Measurements from ENCODE around the gene PGS1.
"Not testable (repeated sequence)": the region's sequence is repeated elsewhere in the genome, so short reads cannot be mapped to it uniquely, and the experiment has no call there.

The PGS1 gene

GRCh38 chr17:78449983-78450595 is 71.6 kb downstream of the PGS1 start:
- no peak for DNase-seq

DNA sequence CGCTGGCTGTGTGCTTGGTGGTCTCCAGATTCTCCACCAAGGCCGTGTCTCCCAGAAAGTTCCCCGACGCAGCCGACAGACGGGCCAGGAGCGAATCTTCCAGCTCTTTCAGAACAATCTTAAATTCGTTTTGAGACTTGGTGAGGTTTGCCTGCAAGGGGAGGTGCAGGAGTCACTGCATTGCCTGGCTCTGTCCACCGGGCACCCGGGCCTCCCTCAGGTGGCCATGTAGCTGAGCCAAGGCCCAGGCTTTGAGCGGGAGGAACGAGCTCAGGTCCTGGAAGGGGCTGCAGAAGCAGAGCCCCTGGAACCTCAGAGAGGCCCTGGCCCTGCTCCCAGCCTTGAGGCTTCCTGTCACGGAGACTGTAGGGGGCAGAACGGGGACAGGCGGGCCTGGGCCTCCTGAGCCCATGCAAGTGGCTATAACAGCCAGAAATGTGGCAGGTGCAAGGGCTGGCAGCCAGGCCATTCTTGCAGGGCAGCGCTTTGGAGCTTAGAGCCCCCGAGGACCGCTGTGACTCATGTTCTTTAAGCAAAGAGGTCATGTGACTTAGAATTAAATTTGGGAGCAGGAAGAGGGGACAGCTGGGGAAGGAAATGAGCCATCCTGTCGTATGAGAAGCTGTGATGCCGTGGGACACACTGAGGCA is 72.4 kb downstream of the PGS1 start:
- no peak for DNase-seq

GRCh38 chr17:78451753-78452152 is 73.3 kb downstream of the PGS1 start:
- no peak for DNase-seq

GRCh38 chr17:78454346-78454745 is 75.9 kb downstream of the PGS1 start:
- no peak for DNase-seq

GRCh38 chr17:78458091-78458490 is 79.6 kb downstream of the PGS1 start:
- DNase-seq = no peak

DNA sequence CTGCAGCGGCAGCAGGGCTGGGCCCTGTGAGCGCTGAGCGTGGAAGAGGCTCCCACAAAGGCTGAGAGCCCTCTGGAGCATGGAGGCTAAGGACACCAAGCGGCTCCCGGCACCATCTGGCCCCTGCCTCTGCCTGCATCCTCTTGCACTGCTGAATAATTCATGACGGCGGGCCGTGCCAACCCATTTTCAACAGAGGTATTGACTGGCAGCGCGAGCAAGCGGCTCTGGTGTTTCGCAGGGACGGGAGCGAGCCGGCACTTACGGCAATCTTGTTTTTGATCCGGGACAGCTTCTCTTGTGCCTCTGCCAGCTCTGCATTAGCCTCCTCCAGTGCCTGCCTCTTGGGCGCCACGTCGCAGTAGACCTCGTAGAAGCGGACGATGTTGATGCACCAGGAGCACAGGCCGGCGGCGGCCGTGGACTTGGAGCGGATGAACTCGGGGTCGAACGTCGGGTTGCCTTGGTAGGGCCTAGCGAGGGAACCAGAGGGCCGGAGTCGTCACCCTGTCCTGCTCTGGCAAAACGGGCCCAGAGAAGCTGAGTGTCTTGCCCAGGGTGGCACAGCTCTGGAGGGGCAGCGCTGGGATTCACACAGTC is 80.4 kb downstream of the PGS1 start:
- no peak for DNase-seq

- no peak for DNase-seq
Measured at GRCh38 chr17:78459696-78460095, 81.2 kb downstream of the PGS1 start.

GRCh38 chr17:78460176-78460675 is 81.8 kb downstream of the PGS1 start:
- DNase-seq = no peak

DNA sequence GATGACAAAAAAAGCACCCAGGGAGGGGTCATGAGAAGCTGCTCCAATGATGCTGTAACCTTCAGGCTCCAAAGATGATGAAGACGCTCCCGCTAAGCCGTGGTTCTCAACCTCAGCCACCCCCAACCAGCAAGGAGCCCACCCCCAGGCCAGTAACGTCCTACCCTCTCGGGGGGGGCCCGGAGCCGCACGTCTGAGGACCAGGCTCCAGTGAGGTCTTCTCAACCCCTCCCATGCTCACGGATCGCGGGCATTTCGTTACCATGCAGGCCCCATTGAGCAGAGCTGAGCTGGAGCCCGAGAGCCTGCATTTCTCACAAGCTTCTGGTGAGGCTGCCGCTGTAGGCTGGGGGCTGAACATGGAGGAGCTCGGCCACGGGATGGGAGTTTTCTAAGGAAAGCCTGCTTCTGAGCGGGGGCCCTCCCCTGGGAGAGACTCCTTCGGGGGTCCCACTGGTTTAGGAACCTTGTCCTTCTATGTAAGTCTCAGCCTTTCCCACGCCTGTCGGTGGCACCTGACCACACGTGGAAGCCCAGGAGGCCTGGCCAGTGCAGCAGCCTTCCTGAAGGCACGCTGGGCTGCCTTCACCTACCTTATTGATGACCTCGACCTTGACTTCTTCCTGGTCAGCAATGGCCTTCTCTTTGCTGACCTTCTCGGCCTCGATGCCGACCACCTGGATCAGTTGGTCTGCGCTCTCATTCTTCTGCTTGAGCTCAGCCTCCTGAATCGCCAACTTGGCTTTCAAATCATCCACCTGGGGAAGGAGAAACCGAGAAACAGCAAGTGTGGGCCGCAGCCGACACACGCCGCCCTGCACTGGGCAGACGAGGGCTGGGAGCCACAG is 82.7 kb downstream of the PGS1 start:
- DNase-seq = no peak

GRCh38 chr17:78461799-78462053 is 83.3 kb downstream of the PGS1 start:
- no peak for DNase-seq

GRCh38 chr17:78462148-78462547 is 83.7 kb downstream of the PGS1 start:
- no peak for DNase-seq

- not testable (repeated sequence) for DNase-seq
Measured at GRCh38 chr17:78466109-78466785, 87.8 kb downstream of the PGS1 start.

GRCh38 chr17:78466786-78467715 is 88.6 kb downstream of the PGS1 start:
- DNase-seq = no peak

DNA sequence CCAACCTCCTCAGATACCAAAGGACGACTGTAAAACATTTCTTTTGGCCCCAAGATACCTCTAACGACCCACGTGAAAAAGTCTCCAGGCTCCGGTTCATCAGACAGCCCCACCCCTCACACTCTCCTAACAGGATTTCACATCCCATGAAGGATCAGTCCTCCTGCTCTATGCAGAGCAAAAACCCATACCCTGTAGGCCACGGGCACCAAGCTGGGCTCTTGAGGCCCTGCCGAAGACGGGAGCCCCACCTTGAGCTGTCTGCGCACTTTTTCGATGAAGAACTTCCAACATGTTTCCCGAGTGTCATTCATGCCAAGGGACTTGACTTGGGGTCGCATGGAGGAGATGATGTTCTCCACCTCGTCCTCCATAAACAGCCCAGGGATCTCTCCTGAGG is 89.9 kb downstream of the PGS1 start:
- DNase-seq = no peak

DNA sequence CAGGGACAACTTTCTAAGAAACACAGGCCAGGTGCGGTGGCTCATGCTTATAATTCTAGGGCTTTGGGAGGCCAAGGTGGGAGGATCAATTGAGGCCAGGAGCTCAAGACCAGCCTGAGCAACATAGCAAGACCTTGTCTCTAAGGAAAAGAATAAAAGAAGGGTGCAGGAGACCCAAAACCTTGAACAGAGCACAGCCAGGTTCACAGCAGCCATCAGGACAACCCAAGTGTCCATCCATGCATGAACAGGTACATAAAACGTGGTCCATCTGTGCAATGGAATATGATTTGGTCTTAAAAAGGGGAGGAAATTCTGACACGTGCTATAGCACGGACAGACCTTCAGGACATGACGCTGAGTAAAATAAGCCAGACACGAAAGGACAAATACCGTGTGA is 91.0 kb downstream of the PGS1 start:
- no peak for DNase-seq

DNA sequence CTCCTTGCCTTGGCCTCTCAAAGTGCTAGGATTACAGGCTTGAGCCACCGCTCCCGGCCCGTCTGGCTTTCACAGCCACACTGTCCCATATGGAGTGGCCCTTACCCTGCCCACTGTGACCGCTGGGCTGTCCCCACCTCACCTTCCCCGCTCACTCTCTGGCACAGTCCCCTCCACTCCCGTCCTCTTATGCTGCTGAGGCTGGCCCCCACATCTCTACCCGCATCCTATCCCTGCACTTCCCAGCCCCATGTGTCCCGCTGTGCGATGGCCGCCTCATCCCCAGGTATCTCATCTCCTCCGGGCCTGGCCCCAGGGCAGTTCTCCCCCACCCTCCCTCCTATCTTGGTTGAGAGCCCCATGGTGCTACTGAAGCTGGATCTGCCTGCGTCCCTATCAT is 93.2 kb downstream of the PGS1 start:
- DNase-seq = no peak

DNA sequence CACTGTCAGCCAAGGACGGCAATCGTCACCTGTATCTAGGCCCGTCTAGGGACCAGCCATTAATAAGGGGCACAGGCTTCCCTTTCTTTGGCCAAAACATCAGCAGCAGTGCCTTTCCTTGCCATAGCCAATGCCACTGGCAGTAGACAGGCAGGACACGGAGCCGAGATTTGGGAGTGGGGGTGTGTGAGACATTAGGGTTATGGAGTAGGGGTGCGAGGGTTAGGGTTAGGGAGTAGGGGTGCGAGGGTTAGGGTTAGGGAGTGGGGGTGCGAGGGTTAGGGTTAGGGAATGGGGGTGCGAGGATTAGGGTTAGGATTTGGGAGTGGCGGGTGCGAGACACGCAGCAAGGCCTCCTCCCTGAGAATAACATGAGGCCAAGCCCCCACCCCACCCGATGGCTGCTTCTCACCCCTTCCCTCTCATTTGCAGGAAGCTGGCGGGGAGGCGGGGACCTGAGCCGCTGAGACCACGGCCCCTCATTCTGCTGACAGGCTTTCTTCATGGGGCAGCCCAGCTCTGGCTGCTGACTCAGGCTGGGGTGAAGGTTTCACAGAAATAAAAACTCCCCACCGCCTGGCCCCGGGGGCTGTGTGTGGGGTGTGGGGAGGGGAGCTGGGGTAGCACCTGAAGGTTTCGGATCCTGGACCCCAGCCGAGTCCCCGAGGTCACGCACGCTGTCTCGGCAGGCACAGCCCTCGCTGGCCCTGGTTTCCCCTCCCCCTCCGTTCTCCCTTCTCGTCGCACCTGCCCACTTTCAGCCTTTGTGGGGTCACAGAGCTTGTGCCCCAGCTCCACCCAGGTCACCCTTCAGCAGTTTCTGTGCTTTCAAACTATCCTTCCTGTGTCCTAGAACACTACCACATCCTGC is 93.8 kb downstream of the PGS1 start:
- no peak for DNase-seq

DNA sequence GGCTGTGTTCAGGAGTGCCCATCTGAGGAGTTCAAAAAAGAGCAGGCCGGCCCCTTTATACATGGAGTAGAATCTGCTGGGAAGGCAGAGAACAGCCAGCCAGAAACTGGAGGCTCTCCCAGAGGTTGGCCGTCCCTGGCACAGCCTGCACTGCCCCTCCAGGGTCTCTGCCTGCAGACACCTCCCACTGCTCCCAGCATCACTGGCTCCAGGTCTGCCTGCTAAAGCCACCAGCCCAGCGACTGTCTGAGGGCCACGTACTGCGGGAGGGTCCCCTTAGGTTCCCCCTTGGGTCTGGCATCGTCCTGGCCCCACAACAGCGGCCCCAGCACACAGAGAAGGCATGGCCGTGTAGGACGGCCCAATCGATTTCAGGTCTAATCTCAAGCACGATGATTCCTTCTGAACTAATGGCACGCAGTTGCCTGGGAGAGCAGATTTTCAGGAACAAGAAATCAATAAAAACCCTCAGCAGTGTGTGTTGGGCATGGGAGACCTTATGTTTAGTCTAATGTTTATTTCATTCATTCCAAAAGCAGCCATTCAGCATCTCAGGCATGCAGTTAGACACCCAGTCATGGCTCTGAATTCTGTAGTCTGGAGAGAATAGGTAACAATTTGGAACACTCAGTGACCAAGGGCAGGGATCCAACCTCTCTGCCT is 95.6 kb downstream of the PGS1 start:
- no peak for DNase-seq

All from activated CD8-positive, alpha-beta memory T cell treated with anti-CD3 and anti-CD28 coated beads, Interleukin-2, amount 50 U/mL, for 48 hours (primary cell).